ENCODE data around the gene G6PD.

The G6PD gene

GRCh38 chrX:154484255-154485149 lies 62.1 kb downstream of the G6PD start:
- H3K4me1 ChIP-seq (ENCODE audit: control insufficient read depth, insufficient read depth, low read length), result peaks cover 11% of the 10 kb centered on the region
- H3K27me3 ChIP-seq (replicated peaks; ENCODE audit: control insufficient read depth, insufficient read depth, low read length), result no peaks in the 10 kb centered on the region
- peaks cover 12% of the 10 kb centered on the region for H3K36me3 ChIP-seq (ENCODE audit: control insufficient read depth, insufficient read depth, low read length, severe bottlenecking)
- H3K9ac ChIP-seq (ENCODE audit: low read length), result no peak overlapping the region
- DNase-seq (ENCODE audit: low read depth), result no peak
- H3K9me3 ChIP-seq (ENCODE audit: control insufficient read depth, low read length), result no peaks in the 10 kb centered on the region
- no peak overlapping the region for H3K4me3 ChIP-seq (ENCODE audit: low read length)

DNA sequence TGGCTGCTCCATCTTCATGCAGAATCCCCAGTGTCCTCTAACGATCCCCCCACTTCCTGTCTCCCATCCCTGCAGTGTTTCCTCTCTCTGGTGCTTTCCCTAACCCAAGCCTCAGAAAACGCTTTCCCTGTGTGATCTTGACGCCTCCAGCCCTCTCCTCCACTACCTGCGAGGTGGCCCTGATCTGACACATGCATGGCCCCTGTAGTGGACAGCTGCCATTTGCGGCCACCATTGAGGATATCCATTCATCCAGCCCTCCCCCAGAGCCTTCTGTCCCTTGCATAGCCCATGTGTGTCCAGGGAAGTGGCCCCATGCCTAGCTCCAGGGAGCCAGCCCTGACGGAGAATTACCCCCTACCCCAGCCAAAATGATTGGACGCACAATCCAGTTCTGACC lies 63.3 kb downstream of the G6PD start:
- no peaks in the 10 kb centered on the region for H3K9me3 ChIP-seq (ENCODE audit: control insufficient read depth, low read length)
- no peak overlapping the region for H3K9ac ChIP-seq (ENCODE audit: low read length)
- peaks cover 7% of the 10 kb centered on the region for H3K4me1 ChIP-seq (ENCODE audit: control insufficient read depth, insufficient read depth, low read length)
- peaks cover 12% of the 10 kb centered on the region for H3K36me3 ChIP-seq (ENCODE audit: control insufficient read depth, insufficient read depth, low read length, severe bottlenecking)
- DNase-seq (ENCODE audit: low read depth), result no peak
- H3K27me3 ChIP-seq (replicated peaks; ENCODE audit: control insufficient read depth, insufficient read depth, low read length), result no peaks in the 10 kb centered on the region
- no peak overlapping the region for H3K4me3 ChIP-seq (ENCODE audit: low read length)

- peaks cover 9% of the 10 kb centered on the region for H3K36me3 ChIP-seq (ENCODE audit: control insufficient read depth, insufficient read depth, low read length, severe bottlenecking)
- peaks cover 11% of the 10 kb centered on the region for H3K4me1 ChIP-seq (ENCODE audit: control insufficient read depth, insufficient read depth, low read length)
- no peak overlapping the region for H3K9ac ChIP-seq (ENCODE audit: low read length)
- H3K4me3 ChIP-seq (ENCODE audit: low read length), result no peak overlapping the region
- no peaks in the 10 kb centered on the region for H3K27me3 ChIP-seq (replicated peaks; ENCODE audit: control insufficient read depth, insufficient read depth, low read length)
- no peaks in the 10 kb centered on the region for H3K9me3 ChIP-seq (ENCODE audit: control insufficient read depth, low read length)
- DNase-seq (ENCODE audit: low read depth), result no peak
These were observed 63.9 kb downstream of the G6PD start for GRCh38 chrX:154482786-154483185.

GRCh38 chrX:154481911-154482601 lies 64.6 kb downstream of the G6PD start:
- H3K9ac ChIP-seq (ENCODE audit: low read length), result no peak overlapping the region
- no peaks in the 10 kb centered on the region for H3K27me3 ChIP-seq (replicated peaks; ENCODE audit: control insufficient read depth, insufficient read depth, low read length)
- peaks cover 5% of the 10 kb centered on the region for H3K36me3 ChIP-seq (ENCODE audit: control insufficient read depth, insufficient read depth, low read length, severe bottlenecking)
- H3K4me1 ChIP-seq (ENCODE audit: control insufficient read depth, insufficient read depth, low read length), result peaks cover 13% of the 10 kb centered on the region
- no peaks in the 10 kb centered on the region for H3K9me3 ChIP-seq (ENCODE audit: control insufficient read depth, low read length)
- no peak for DNase-seq (ENCODE audit: low read depth)
- no peak overlapping the region for H3K4me3 ChIP-seq (ENCODE audit: low read length)
